Measurements from ENCODE around the gene BSCL2.
A peak's percentile ranks its signal among the peaks of the same experiment; 100 is the strongest.

The BSCL2 gene

DNA sequence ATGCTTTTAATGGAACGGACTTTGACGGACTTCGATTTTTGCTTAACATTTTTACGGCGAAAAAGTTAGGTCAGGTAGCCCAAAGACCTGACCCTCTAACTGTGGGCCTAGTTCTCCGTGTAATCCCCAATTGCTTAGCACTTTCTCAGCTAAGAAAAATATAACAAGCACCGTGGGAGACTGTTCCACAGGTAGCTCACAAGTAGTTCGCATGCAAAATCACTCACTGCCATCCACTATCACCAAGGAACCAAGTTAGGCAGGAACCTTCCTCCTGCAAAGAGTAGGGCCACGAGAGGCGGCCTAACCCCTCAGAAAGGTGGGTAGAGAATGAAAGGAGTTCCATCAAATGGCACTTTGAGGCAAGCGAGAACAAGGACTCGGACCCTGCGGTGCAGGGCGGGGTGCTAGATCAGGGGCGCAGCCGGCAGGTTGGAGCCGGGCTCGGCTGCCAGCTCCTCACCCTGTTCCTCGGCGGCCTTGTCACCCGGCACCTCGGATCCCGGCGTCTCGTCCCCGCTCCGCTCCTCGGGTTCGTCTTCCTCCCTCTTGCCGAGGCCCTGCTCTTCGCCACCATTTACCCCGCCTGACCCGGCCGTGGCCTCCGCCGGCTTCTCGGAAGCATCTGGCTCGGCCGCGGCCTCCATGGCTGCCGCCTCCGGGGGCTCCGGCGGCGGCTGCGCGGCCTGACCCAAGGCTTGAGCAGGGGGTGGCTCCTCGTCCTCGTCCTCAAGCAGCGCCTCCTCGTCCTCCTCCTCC lies 19.1 kb upstream of the BSCL2 start:
- peaks cover 87% of the 10 kb centered on the region for H3K79me2 ChIP-seq (ENCODE audit: control insufficient read depth, low read length)
- H3K4me1 ChIP-seq (ENCODE audit: control insufficient read depth, low read length): peaks cover 27% of the 10 kb centered on the region
- peak overlapping the region; percentile 85 for H3K4me2 ChIP-seq (ENCODE audit: low read length)
- peak overlapping the region; percentile 92 for H3K27ac ChIP-seq (ENCODE audit: low read depth, low read length)
- no peaks in the 10 kb centered on the region for H3K27me3 ChIP-seq (ENCODE audit: control insufficient read depth, low read length)
- H3K36me3 ChIP-seq (ENCODE audit: control insufficient read depth, low read length): peaks cover 73% of the 10 kb centered on the region
- H3K4me3 ChIP-seq (ENCODE audit: low read length): peak overlapping the region; percentile 90
- peaks cover 25% of the 10 kb centered on the region for H4K20me1 ChIP-seq (ENCODE audit: control insufficient read depth, insufficient read depth, low read depth, low read length)
- H3K9me3 ChIP-seq (ENCODE audit: control insufficient read depth, insufficient read depth, low read length): no peaks in the 10 kb centered on the region
- no peak for TF ChIP-seq EZH2phosphoT487 (IDR thresholded peaks at IDR 0.05; ENCODE audit: borderline replicate concordance, low read length)
- TF ChIP-seq, protein P1, sequence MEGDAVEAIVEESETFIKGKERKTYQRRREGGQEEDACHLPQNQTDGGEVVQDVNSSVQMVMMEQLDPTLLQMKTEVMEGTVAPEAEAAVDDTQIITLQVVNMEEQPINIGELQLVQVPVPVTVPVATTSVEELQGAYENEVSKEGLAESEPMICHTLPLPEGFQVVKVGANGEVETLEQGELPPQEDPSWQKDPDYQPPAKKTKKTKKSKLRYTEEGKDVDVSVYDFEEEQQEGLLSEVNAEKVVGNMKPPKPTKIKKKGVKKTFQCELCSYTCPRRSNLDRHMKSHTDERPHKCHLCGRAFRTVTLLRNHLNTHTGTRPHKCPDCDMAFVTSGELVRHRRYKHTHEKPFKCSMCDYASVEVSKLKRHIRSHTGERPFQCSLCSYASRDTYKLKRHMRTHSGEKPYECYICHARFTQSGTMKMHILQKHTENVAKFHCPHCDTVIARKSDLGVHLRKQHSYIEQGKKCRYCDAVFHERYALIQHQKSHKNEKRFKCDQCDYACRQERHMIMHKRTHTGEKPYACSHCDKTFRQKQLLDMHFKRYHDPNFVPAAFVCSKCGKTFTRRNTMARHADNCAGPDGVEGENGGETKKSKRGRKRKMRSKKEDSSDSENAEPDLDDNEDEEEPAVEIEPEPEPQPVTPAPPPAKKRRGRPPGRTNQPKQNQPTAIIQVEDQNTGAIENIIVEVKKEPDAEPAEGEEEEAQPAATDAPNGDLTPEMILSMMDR (IDR thresholded peaks at IDR 0.05; ENCODE audit: low read depth, low read length, poor library complexity, severe bottlenecking): no peak
- no peaks in the 10 kb centered on the region; the same call in 1 of the 2 replicates for H3F3A ChIP-seq (ENCODE audit: control insufficient read depth, insufficient read depth)
- H3K9me2 ChIP-seq (replicated peaks; ENCODE audit: control insufficient read depth, low read length): no peaks in the 10 kb centered on the region

- Histone ChIP-seq H4K20me1 (ENCODE audit: control insufficient read depth, insufficient read depth, low read depth, low read length) (peaks cover 25% of the 10 kb centered on the region), H3K4me2 (ENCODE audit: low read length) (peak overlapping the region; percentile 85), H3K9me3 (ENCODE audit: control insufficient read depth, insufficient read depth, low read length) (no peaks in the 10 kb centered on the region), H3K9me2 (replicated peaks; ENCODE audit: control insufficient read depth, low read length) (no peaks in the 10 kb centered on the region), H3K79me2 (ENCODE audit: control insufficient read depth, low read length) (peaks cover 88% of the 10 kb centered on the region), H3K27ac (ENCODE audit: low read depth, low read length) (peak overlapping the region; percentile 92), H3K27me3 (ENCODE audit: control insufficient read depth, low read length) (no peaks in the 10 kb centered on the region), H3K4me1 (ENCODE audit: control insufficient read depth, low read length) (peaks cover 24% of the 10 kb centered on the region), H3K36me3 (ENCODE audit: control insufficient read depth, low read length) (peaks cover 75% of the 10 kb centered on the region), H3F3A (ENCODE audit: control insufficient read depth, insufficient read depth) (no peaks in the 10 kb centered on the region; the same call in 1 of the 2 replicates), H3K4me3 (ENCODE audit: low read length) (peak overlapping the region; percentile 90)
- TF ChIP-seq EZH2phosphoT487 (IDR thresholded peaks at IDR 0.05; ENCODE audit: borderline replicate concordance, low read length): no peak
- TF ChIP-seq, protein P1 (IDR thresholded peaks at IDR 0.05; ENCODE audit: low read depth, low read length, poor library complexity, severe bottlenecking): no peak
Observed at GRCh38 chr11:62725646-62726045, 18.4 kb upstream of the BSCL2 start.

- H3K9me3 ChIP-seq (ENCODE audit: control insufficient read depth, insufficient read depth, low read length): no peaks in the 10 kb centered on the region
- TF ChIP-seq, protein P1 (IDR thresholded peaks at IDR 0.05; ENCODE audit: low read depth, low read length, poor library complexity, severe bottlenecking): no peak
- no peak for TF ChIP-seq EZH2phosphoT487 (IDR thresholded peaks at IDR 0.05; ENCODE audit: borderline replicate concordance, low read length)
- no peaks in the 10 kb centered on the region for H3K9me2 ChIP-seq (replicated peaks; ENCODE audit: control insufficient read depth, low read length)
- H3K4me1 ChIP-seq (ENCODE audit: control insufficient read depth, low read length): peaks cover 14% of the 10 kb centered on the region
- peak overlapping the region; percentile 85 for H3K4me2 ChIP-seq (ENCODE audit: low read length)
- H3F3A ChIP-seq (ENCODE audit: control insufficient read depth, insufficient read depth): no peaks in the 10 kb centered on the region; the same call in 1 of the 2 replicates
- no peak overlapping the region for H3K27ac ChIP-seq (ENCODE audit: low read depth, low read length)
- H3K4me3 ChIP-seq (ENCODE audit: low read length): peak overlapping the region; percentile 90
- peaks cover 25% of the 10 kb centered on the region for H4K20me1 ChIP-seq (ENCODE audit: control insufficient read depth, insufficient read depth, low read depth, low read length)
- H3K27me3 ChIP-seq (ENCODE audit: control insufficient read depth, low read length): no peaks in the 10 kb centered on the region
- H3K36me3 ChIP-seq (ENCODE audit: control insufficient read depth, low read length): peaks cover 83% of the 10 kb centered on the region
- peaks cover 86% of the 10 kb centered on the region for H3K79me2 ChIP-seq (ENCODE audit: control insufficient read depth, low read length)
Observed at GRCh38 chr11:62724171-62724570, 16.9 kb upstream of the BSCL2 start.
